GM12878 (cell line): Measurements from ENCODE around the gene AGTRAP.

Source experiments
- FOXM1 ChIP-seq: IDR thresholded peaks from 2 replicates; pipeline ENCODE4 v1.6.1; 2012; ENCODE audit warnings: low read depth, mild to moderate bottlenecking, inconsistent platforms, low read length, moderate library complexity
- HCFC1 ChIP-seq: fragments of 150-350 bp; IDR thresholded peaks from 2 replicates; pipeline ENCODE4 v1.6.1; 2014; ENCODE audit warnings: low read length
- KDM1A ChIP-seq: fragments of 200-600 bp; sonication (generic); IDR thresholded peaks from 2 replicates; pipeline ENCODE4 v1.6.1; 2016; ENCODE audit warnings: borderline replicate concordance
- MYC ChIP-seq: IDR thresholded peaks from 2 replicates; pipeline ENCODE4 v1.6.1; 2011; ENCODE audit warnings: mild to moderate bottlenecking, low read length, moderate library complexity, inconsistent platforms; ENCODE audit not compliant: insufficient read depth, insufficient replicate concordance, insufficient read length, severe bottlenecking
- NFYA ChIP-seq: IDR thresholded peaks from 2 replicates; pipeline ENCODE4 v1.6.1; 2011; ENCODE audit warnings: low read depth, mild to moderate bottlenecking, low read length, improper control_type of control experiment, borderline replicate concordance
- NFYB ChIP-seq: IDR thresholded peaks from 2 replicates; pipeline ENCODE4 v1.6.1; 2011; ENCODE audit warnings: low read depth, mild to moderate bottlenecking, low read length, improper control_type of control experiment, moderate library complexity; ENCODE audit not compliant: insufficient read depth
- POLR2AphosphoS5 ChIP-seq: IDR thresholded peaks from 2 replicates; pipeline ENCODE4 v1.6.1; 2011; ENCODE audit warnings: mild to moderate bottlenecking, low read length, inconsistent platforms
- SMAD1 ChIP-seq: fragments of 450-650 bp; IDR thresholded peaks from 2 replicates; pipeline ENCODE4 v1.6.1; 2018; ENCODE audit warnings: mild to moderate bottlenecking, low read depth; ENCODE audit not compliant: partially characterized antibody
- YY1 ChIP-seq: IDR thresholded peaks from 2 replicates; pipeline ENCODE4 v1.6.1; 2011; ENCODE audit warnings: low read depth, mild to moderate bottlenecking, low read length
- ZNF274 ChIP-seq: IDR thresholded peaks from one replicate; pipeline ENCODE4 v1.8.0; 2011; ENCODE audit not compliant: insufficient read length, insufficient read depth
- TF ChIP-seq, protein P1 (sequence below), 3 experiments: IDR thresholded peaks in 2 of 3; conservative IDR thresholded peaks in 1 of 3; 2 replicates each; pipeline ENCODE4 v1.5.1; 2011; ENCODE audit warnings: low read depth in 3 of 3, low read length in 3 of 3, mild to moderate bottlenecking in 3 of 3, control low read depth in 2 of 3, moderate library complexity in 2 of 3, inconsistent platforms in 1 of 3, mixed read lengths in 1 of 3; ENCODE audit not compliant: control insufficient read depth in 2 of 3, insufficient read depth in 1 of 3; ENCODE audit errors: extremely low read depth in 1 of 3
- TF ChIP-seq, protein P2 (sequence below): fragments of 150-350 bp; IDR thresholded peaks from 2 replicates; pipeline ENCODE4 v1.6.1; 2016; ENCODE audit warnings: low read depth, low read length

DNA sequence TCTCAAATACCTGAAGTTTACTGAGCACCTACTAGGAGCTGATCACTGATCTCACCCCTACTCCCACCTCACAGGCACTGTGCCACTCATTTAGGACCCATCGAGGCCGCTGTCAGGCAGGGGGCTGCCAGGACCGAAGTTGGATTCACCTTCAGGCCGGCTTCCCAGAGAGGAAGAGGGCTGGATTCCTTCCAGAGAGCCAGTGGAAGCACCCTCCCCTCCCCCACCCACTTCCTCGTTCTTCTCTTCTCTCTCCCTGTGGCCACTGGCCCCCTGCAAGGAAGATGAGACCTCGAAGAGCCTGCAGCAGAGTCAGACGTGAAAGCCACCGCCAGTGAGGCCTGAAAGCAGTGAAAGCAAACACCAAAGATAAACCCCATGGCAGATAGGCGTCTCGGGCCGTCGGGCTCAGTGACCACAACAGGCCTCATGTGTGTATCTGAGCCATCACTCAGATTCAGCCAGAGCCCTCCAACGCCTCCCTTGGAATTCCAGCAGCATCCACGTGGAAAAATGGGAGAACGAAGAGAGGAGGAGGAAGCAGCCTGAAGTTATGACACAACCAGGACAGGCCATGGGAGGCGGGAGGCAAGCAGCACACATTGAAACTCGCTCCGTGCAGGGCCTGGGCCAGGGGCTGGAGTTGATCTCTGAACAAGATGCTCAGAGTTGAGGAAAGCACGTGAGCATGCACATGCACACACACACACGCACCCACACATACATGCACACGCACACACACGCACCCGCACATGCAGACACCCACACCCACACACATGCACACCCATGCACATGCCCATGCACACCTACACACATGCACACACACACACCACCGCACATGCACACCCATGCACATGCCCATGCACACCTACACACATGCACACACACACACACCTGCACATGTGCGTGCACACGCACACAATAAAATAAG lies 6.2 kb upstream of the AGTRAP start:
- no peak for TF ChIP-seq SMAD1
- no peak for TF ChIP-seq HCFC1
- TF ChIP-seq NFYA = no peak
- TF ChIP-seq, protein P1, sequence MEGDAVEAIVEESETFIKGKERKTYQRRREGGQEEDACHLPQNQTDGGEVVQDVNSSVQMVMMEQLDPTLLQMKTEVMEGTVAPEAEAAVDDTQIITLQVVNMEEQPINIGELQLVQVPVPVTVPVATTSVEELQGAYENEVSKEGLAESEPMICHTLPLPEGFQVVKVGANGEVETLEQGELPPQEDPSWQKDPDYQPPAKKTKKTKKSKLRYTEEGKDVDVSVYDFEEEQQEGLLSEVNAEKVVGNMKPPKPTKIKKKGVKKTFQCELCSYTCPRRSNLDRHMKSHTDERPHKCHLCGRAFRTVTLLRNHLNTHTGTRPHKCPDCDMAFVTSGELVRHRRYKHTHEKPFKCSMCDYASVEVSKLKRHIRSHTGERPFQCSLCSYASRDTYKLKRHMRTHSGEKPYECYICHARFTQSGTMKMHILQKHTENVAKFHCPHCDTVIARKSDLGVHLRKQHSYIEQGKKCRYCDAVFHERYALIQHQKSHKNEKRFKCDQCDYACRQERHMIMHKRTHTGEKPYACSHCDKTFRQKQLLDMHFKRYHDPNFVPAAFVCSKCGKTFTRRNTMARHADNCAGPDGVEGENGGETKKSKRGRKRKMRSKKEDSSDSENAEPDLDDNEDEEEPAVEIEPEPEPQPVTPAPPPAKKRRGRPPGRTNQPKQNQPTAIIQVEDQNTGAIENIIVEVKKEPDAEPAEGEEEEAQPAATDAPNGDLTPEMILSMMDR (IDR thresholded peaks at IDR 0.05 in 2 of 3, conservative IDR thresholded peaks at IDR 0.05 in 1 of 3; ENCODE audit: control insufficient read depth in 2 of 3, extremely low read depth in 1 of 3, insufficient read depth in 1 of 3, low read depth in 3 of 3, low read length in 3 of 3) = no peak
- TF ChIP-seq FOXM1 = no peak
- TF ChIP-seq MYC = no peak
- no peak for TF ChIP-seq NFYB
- TF ChIP-seq POLR2AphosphoS5 = no peak
- no peak for TF ChIP-seq ZNF274
- TF ChIP-seq KDM1A = no peak
- TF ChIP-seq, protein P2, sequence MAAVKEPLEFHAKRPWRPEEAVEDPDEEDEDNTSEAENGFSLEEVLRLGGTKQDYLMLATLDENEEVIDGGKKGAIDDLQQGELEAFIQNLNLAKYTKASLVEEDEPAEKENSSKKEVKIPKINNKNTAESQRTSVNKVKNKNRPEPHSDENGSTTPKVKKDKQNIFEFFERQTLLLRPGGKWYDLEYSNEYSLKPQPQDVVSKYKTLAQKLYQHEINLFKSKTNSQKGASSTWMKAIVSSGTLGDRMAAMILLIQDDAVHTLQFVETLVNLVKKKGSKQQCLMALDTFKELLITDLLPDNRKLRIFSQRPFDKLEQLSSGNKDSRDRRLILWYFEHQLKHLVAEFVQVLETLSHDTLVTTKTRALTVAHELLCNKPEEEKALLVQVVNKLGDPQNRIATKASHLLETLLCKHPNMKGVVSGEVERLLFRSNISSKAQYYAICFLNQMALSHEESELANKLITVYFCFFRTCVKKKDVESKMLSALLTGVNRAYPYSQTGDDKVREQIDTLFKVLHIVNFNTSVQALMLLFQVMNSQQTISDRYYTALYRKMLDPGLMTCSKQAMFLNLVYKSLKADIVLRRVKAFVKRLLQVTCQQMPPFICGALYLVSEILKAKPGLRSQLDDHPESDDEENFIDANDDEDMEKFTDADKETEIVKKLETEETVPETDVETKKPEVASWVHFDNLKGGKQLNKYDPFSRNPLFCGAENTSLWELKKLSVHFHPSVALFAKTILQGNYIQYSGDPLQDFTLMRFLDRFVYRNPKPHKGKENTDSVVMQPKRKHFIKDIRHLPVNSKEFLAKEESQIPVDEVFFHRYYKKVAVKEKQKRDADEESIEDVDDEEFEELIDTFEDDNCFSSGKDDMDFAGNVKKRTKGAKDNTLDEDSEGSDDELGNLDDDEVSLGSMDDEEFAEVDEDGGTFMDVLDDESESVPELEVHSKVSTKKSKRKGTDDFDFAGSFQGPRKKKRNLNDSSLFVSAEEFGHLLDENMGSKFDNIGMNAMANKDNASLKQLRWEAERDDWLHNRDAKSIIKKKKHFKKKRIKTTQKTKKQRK = no peak
- no peak for TF ChIP-seq YY1
